ENCODE data around the gene TEX54.
"Not testable (repeated sequence)": the region's sequence is repeated elsewhere in the genome, so short reads cannot be mapped to it uniquely, and the experiment has no call there.

TEX54 gene

GRCh38 chr11:62854825-62855570 is 22.4 kb upstream of the TEX54 start:
- DNase-seq: no peak

- no peak for DNase-seq
Observed at GRCh38 chr11:62854013-62854824, 21.6 kb upstream of the TEX54 start.

DNA sequence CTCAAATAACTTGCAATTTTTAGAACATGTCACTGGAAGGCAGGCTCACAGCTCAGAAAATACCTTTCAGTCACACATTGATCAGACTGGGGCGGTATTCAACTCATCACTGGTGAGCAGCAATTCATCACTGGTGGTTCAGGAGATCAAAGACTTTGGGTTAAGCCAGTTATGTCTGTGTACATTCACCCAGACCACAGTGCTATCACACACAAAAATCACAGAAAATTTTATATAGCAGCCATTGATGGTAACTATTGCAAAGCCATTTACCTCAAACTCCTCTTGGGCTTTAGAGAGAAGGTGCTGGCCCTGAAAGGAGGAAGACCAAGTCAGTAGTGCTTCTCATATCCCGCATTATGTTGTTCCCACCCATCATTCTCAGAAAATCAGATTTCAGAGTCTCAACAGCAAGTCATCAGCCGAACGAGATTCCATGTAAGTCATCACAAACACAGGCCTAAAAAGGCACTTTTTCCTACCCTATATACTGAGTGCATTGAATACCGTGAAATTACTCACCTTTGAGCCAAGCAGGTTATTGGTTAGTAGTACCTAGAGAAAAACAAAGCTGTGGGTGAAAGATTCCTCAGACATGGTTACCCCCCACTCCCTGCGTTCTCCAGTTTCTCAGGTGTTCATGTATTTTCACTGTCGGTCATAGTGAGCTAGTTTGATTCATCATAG is 20.8 kb upstream of the TEX54 start:
- DNase-seq: no peak

DNA sequence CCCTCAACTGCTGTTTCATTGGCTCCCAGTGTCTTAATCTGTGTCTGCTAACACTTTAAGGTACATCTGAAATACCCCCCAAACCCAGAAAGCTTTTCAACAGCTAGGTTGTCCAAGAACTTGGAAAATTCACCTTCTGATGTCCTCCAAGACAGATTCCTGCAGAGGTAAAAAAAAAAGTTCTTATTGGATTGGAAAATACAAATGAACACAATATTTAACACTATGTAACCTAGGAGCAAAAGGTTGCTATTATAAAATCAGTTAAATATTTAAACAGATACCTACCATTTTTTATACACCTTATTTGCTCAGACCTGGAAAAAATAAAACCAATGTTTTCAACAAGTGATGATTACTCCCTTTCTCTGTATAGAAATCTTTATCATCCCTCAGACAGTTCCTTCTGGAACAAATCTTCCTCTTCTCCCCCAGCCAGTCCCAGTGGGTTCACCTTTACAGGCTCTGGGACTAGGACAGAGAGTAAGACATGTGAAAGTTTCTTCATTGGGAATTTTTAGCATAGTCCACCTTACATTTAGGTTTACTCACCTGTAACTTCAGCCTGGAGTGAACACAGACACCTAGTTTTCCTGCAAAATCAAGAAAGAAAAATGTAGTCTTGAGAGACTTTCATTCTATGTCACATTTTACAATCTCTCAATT is 20.0 kb upstream of the TEX54 start:
- DNase-seq: no peak

GRCh38 chr11:62851807-62852522 is 19.3 kb upstream of the TEX54 start:
- DNase-seq: no peak

DNA sequence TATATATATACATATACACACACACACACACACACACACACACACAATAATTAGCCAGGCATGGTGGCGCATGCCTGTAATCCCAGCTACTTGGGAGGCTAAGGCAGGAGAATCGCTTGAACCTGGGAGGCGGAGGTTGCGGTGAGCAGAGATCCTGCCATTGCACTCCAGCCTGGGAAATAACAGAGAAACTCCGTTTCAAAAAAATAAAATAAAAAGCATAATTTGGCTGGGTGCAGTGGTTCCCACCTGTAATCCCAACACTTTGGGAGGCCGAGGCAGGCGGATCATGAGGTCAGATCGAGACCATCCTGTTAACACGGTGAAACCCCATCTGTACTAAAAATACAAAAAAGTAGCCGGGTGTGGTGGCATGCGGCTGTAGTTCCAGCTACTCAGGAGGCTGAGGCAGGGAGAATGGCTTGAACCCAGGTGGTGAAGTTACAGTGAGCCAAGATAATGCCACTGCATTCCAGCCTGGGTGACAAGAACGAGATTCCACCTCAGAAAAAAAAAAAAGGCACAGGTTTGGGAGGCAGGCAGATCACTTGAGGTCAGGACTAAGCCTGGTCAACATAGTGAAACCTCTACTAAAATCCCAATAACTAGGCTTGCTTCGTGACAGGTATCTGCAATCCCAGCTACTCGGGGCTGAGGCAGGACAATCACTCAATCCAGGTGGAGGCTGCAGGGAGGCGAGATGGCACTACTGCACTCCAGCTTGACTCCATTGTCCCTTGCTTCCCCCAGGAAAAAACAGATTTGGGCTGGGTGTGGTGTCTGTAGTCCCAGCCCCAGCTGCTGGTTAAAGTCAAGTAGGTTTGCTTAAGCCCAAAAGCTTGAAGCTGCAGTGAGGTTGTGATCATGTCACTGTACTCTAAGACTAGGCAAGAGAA is 18.5 kb upstream of the TEX54 start:
- peak; percentile 22 for DNase-seq

DNA sequence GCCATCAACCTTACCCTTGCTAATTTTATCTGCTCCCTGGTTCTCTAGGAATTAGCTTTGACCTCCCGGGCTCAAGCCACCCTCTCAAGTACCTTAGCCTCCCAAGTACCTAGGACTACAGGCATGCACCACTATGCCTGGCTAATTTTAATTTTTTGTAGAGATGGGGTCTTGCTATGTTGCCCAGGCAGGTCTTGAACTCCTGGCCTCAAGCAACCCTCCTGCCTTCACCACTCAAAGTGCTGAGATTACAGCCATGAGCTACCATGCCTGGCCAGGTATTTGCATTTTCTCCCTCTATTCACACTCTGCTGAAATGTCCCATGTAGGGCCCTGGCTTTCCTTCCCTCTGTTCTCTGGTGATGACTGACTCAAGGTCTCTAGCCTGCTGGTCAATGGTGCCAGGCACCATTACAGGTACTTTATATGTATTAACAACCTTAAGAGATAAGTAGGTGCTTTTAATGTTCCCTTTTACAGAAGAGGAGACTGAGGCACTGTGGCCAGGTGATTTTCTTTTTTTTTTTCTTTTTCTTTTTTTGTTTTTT is 15.2 kb upstream of the TEX54 start:
- DNase-seq: no peak

DNA sequence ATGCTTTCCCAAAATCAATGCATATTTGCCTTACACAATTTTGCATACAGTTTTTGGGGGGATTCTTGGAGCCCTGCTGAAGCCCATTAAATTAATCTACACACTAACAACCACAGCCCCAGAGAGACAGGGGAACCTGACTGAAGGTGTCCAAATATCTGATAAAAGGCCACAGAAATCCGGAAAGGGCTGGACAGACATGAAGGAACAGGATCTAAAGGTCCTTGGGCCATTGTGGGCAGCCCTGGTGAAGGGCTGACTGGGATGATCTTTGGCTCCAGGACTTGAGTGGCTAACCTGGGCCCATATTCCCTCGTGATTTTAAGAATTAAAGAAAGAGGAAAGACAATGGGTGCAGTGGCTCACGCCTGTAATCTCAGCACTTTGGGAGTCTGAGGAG is 13.5 kb upstream of the TEX54 start:
- no peak for DNase-seq

DNA sequence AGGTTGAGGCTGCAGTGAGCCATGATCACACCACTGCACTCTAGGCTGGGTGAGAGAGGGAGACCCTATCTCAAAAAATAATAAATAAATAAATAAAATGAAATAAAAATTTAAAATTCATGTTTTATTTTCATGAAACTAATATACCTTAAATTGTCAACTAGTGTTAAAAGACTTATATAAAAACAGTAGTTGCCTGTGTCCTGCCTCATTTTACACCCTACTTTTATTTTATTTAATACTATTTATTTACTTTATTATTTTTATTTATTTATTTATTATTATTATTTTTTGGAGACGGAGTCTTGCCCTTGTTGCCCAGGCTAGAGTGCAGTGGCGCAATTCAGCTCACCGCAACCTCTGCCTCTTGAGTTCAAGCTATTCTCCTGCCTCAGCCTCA is 11.5 kb upstream of the TEX54 start:
- DNase-seq: no peak

DNA sequence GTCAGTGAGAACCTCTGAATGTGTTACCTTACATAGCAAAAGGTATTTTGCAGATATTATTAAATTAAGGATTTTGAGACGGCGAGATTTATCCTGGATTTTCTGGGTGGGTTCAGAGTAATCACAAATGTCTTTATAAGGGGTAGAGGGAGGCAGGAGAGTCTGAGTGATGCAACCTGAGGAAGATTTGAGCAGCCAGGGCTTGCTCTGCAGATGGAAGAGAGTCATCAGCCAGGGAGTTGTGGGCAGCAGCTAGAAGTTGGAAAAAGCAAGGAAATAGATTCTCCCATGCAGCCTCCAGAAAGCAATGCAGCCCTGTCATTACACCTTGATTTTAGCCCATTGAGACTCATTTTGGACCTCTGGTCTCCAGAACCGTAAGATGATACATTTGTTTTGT is 10.8 kb upstream of the TEX54 start:
- DNase-seq: no peak

DNA sequence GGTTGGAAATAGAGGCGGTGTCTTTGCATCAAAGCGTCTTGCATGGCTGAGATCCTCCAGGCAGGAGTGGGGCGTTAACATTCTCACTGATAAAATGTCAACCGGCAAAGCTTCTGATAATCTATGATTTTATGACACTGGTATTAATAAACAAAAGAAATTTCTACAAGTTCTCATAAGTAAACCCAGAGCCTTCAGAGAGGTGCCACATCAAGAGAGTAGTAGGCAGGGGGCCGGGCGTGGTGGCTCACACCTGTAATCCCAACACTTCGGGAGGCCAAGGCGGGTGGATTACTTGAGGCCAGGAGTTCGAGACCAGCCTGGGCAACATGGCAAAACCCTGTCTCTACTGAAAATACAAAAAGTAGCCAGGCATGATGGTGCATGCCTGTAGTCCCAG is 10.2 kb upstream of the TEX54 start:
- DNase-seq: not testable (repeated sequence)

GRCh38 chr11:62842171-62842741 is 9.6 kb upstream of the TEX54 start:
- no peak for DNase-seq

DNA sequence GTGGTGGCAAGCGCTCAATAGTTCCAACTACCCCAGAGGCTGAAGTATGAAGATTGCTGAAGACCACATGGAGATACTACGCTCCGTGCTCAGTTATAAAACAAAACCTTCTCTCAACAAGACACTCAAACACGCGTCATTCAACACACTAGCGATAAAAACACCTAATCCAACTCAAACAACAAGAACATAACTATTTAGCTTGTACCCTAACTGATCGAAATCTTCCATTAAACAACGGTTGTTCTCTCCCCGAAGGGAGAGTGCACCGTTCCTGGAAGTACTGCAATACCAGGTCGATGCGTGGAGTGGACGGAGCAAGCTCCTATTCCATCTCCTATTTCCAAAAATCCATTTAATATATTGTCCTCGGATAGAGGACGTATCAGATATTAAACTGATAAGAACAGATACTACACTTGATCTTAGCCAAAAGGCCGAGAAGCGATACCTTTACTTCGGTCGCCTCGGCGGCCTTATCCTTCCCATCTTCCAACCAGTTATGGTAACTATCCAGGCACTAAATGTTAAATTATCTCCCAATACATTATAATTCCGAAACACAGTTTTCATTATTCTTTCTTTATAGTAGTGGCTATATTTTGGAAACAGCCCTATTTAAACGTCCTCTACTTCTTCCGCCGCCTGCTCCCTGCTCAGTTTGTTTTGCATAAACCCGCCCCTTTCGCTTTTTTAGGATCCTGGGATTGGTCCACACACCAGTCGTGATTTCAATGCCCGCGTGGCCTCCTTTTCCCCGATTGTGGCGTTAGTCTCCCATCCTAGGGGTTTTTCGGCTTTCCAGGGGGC is 8.9 kb upstream of the TEX54 start:
- peak; percentile 91 for DNase-seq

- peak; percentile 72 for DNase-seq
Observed at GRCh38 chr11:62840721-62841360, 8.2 kb upstream of the TEX54 start.

DNA sequence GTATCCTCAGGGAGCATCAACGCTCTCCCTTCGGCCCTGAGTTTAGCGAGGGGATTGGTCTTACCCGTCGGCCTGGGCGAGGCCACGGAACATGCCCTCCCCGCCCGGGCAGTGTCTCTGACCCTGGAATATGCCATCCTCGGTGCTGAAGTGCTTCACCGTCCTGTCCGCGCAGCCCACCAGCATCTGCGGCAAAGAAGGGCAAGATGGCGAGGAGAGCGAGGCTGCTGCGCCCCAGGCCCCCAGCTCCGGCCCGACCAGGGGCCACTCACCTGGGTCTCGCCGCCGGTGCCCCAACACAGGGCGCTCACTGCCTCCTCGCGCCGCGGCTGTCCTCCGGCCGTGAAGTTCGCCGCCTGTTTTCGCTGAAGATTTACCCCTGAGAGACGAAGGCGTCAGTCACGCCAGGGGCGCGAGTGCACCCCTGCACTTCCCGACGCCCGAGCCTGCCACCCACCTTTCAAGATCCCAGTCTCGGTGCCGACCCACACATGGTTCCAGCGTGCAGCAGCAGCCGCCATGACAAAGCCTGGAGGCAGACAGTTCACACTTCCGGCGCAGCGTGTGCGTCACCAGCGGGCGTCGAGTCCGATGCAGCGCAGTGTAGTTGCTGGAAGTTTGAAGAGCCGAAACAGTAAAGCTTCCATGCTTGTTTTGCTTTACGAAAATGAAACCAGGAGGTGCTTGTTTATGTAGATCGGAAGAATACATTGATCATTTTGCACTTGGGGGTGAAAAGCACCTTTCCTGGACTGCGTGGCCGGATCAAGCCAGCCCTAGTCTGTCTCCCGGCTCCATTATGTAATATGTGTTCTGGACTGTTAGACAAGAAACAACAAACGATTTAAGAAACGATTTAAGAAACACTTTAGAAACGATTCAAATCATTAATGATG is 6.7 kb upstream of the TEX54 start, which contains the start of gene WDR74:
TSS of gene WDR74 (minus strand) at position 541 of the 896 bp plus-strand sequence. CDS start at position 521, 20 bp downstream.
- peak; percentile 97 for DNase-seq

DNA sequence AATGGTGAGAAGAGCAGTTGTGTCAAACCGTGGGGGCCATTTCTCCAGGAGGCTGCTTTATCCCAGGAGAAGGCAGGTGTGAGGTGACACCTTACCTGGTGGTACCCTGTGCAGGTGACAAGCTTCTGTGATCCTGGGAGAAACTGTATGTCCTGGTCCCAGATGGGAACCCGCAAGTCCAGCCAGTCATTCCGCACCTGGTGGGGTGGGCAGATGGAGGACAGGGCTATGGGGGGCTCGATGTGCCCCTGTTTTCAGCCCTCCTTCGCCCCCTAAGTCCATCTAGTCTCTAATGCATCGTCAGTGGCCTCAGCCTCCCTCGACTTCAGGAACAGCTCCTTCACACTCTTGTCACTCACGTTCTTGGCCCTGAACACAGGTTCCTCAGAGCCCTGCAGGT is 2.7 kb upstream of the TEX54 start:
- no peak for DNase-seq

GRCh38 chr11:62831520-62832335 is 913 bp downstream of the TEX54 start, which contains the start of gene STX5:
Gene STX5, minus strand, starts transcription at chr11:62832051. Its CDS starts 808 bp downstream, at chr11:62831243.
- peak; percentile 98 for DNase-seq

All from NCI-H345 (cell line).